ENCODE data around the gene RIPK4.
"Not testable (repeated sequence)": the region's sequence is repeated elsewhere in the genome, so short reads cannot be mapped to it uniquely, and the experiment has no call there.

Gene RIPK4

DNA sequence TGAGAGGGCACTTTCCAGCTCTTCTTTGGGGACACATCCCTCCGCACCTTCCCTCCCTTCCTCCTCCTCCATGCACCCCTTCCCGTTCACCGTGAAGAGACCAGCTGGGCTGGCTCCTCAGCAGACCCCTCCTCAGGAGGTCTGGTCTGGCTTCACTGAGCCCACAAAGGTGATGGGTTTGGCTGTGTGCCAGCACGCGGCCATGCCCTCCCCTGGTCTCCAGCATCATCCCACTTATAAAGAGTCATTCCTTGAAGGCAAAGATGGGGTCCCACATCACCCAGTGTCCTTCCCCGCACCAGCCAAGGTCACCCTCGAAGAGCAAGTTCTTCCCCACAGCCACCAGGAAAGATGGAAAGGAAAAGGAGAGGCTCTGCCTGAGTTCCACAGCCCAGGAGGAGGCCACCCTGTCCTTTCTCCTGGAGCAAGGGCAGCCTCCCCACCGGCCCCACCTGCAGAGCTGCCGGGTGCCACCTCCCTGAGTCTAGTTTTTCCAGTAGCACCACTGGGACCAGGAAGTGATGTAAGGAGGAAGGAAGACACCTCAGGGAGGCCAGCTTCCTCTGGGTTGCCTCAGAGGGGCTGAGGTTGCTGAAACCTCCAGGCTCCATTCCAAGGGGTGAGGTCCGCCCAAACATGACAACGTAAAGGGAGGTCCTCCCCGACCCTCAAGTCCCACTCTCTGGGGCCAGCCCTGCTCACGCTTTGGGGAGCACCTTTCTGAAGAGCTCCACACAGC, 32.7 kb downstream of the RIPK4 start:
- DNase-seq: no peak

DNA sequence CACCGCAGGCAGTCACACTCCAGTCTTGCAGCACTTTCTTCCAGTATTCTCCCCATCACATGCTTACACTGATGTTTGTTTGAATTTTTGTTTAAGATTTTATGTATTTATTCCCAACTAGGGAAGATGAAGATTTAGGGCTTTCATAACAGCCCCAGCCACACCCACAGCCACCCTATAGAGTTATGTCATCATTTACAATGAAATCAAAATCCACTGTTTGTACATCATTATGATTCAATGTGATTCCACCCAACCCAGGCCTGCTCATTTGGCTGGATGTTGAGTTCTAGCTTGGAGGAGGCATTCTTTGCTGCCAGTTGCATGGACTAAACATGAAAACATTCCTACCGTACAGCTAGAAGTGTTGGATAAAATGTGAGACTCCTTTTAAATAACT, 35.8 kb downstream of the RIPK4 start:
- no peak for DNase-seq

DNA sequence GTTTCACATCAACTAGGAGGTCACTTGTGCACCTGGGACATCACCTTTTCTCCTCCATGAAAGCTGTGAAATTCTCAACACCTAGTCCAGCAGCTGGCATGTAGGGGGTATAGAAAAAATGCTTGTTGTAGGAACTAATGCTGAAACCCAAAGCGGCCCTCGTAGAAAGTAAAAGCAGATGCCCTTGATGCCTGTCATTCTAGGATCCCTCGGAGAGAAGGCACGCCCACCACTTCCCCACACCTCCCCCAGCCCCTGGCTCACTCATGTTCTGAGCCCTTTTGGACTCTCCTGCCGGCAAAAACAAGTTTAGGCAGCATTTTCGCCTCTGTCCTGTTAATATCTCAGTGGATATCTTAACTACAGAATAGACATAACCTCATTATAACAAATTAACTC, 36.5 kb downstream of the RIPK4 start:
- no peak for DNase-seq

DNA sequence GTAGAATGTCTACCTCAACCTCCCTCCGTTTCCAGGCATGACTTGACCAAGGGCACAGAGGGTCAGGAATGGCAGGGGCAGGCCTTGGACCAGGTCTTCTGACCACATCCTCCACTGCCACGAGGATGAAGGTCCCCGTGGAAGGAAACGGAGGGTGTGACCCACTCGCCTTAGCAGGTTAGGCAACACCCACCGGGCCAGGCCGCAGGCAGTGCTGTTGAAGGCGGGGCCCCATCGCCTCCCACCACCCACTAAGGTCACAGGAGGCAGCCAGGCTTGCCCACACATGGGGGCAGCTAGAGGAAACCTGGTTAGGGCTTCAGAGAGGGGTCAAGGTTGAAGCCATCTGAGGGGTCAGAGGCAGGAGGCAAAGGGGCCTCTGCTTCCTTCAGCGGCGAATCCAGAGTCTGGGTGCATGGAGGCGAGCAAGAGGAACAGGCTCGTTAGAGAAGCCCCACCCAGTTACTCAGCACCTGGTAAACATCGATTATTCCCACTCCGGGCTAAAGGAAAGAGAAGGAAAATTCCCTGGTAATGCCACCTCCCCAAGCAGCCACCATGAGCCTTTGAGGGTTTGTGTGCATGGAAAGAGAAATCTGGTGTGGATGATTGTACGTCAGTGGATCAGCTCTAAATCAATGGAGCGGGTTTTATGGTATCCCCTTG, 37.0 kb downstream of the RIPK4 start:
- no peak for DNase-seq

DNA sequence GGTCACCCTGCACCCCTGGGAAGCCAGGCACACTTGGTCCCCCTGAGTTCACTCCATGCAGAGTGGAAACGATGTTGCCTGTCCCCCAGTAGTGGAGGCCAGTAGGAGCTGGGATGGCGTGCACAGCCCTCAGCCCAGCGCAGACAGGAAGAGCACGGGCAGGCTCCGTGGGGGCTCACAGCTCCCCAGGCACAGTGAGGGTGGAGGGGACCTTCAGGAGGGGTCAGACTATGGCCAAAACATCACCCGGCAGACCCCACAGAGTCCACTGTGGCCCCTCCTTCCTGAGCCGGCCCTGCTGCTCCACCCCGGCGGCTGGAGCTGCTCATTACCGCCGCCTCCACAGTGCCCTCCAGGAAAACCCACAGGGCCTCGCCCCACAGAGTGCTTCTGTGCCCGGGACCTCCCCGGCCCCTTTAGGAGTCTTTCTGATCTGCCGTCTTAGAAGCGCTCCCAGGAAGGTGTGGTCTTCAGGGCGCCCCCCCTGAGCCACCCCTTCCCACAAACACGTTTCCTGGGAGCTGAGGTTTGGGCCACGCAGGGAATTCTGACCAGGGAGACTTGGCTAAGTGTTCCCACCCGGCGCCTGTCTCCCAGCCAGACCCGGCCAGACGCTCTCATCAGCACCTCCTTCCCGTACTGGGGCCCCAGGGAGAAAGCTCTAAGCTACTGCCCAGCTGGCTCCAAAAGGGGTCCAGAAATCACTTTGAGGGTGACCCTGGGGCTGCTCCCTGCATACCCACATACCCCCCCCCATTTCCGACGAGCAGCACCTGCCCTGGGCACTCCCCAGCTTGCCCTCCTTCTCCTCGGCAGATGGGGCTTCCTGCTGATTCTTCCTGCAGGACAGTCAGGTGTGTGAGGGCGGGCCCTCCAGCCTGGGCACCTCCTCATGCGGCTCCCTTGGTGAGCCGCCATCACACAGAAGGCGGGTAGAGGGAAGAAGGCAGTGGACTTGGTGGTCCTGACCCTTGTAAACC, 38.8 kb downstream of the RIPK4 start:
- no peak for DNase-seq

DNA sequence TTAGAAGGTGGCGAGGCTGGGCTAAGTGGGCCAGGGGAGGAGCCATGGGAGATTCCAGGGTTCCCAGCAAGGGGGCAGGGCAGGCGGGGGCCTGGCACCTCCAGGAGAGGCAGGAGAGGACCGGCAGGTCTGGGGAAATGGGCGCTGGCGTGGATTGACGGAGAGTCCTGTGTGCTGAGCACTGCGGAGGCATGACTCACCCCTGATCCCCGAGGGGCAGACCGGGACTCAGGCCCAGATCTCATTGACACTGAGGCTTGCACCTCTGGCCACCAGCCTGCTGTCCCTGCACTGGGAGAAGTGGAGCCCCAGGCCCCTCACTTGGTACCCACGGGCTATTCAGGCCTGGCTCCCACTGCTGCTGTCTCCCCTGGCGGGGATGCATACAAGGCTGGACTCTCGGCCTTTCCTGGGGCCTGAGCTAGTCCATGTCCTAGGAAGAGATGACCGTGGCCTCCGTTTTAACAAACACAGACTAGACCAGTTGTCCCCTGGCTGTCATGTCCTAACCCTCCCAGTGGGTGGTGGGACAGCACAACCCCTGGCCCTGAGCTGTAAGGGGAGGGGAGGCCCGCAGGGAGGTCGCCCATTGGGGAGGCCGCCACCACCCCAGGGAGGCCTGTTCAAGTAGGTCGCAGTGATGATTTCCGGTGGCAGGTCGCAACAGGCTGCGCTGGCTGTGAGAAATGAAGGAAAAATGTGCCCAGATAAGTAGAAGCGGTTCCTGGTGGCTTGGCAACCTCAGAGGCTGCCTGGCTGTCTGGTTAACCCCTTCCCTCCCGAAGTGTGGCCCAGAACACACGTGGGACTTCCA, 39.7 kb downstream of the RIPK4 start:
- DNase-seq: no peak

DNA sequence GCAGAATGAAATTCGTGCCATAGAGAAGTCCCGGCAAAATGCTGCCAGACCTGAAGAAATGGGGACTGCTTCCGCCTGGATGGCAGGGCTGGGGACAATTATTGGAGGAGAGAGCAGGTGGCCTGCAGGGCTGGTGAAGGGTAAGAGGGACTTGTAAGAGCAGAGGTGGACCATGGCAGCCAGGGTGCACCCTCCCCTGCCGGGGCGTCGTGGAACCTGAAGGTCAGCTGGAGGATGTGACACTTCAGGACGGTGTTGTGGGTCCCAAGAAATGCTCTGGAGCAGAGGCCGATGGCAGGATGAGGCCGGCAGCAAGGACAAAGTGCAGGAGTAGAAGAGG, 40.3 kb downstream of the RIPK4 start:
- no peak for DNase-seq

DNA sequence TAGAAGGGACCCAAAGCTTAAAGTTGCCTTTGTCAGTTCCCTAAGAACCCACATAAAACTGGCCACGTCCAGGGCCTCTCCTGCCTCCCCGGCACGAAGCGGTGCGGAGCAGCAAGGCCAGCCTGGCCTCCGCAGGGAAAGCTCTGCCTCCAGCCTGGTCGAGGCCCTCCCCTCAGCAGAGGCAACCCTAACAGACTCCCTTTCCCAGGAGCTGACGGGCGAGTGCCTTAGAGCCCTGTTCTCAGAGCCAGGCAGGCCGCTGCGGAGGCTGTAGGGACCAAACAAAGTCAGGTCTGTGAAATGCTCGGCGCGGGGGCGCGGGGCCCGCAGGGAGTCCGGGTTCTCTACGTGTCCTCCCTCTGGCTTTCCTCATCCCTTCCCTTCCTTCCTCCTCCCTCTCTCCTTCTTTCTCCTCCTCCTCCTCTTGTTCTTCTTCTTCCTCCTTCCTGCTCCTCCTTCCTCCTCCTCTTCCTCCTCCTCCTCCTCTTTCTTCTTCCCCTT, 40.7 kb downstream of the RIPK4 start:
- DNase-seq: no peak

DNA sequence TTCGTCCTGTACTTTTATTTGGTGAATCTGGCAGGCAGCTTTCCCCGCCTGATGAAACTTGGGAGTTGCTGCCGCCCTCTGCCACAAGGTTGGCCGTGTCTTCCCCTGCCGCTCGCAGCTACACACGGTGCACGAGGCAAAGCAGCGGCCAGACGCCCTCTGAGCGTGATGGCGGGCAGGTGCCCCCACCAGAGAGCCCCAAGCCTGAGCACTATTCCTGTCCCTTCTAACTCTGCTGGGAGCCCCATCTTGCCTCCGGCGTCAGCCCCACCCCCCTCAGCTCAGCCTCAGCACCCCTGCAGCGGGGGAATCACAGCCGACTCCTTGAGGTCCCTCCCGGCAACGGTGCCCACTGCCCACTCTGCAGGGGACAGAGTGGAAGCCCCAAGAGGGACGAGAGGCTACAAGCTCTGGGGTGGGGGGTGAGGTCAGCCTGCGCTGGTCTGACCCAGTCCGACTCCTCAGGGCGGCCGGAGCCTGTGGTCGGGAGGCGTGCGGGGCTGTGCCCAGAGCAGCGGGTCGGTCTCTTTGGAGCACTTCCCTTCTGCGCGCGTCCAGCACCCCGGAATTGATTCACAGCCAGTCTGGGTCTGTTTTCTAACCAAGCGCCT, 41.3 kb downstream of the RIPK4 start:
- no peak for DNase-seq

DNA sequence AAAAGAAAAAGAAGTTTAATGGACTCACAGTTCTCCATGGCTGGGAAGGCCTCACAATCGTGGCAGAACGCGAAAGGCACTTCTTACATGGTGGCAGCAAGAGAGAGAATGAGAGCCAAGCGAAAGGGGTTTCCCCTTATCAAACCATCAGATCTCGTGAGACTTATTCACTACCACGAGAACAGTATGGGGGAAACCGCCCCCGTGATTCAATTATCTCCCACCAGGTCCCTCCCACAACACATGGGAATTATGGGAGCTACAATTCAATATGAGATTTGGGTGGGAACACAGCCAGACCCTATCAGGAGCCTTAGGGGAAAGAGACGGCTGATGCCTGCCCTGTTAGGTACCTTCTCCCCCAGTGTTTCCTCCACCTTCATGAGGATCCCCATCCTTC, 43.0 kb downstream of the RIPK4 start:
- DNase-seq: not testable (repeated sequence)

DNA sequence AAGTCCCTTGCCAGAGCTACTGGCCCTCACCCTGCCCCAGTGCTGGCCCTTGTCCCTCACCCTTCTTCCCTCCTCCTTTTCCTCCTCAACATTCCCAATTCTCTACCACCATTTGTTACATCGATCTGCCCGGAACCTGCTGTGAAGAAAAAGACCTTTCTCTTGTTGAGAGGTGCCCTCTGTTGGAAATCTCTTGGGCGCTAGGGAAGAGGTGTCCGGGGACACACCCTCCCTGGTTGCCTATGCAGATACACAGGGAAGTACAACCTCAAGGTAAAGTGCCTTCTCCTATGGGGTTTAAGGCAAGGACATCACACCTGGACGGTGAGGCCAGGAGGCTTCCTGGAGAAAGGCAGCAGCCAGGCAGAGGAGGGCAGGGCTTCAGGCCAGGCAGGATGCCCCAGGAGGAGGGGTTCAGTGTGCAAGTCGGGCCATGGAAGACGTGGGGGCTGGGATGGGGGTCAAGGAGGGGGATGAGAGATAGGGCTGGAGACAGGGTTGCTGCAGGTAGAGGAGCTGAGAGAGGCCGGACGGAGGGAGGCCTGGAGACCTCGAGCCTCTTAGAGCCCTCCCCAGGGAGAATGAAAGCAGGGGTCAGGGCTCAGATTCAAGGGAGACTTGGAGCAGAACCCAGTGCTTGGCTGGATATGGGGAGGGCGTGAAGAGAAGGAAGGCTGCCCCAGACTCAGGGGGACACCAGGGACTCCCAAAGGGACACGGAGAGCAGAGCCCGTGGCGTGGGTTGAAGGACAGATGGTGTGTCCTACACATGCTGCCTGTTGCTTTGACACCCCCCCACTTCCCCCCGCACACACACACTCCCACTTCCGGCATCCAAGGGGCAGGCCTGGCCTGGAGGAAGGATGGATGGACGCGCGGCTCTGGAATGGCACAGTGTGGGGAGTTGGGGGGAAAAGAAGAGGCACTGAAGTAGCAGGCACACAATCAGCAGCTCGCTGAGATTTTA, 44.5 kb downstream of the RIPK4 start:
- no peak for DNase-seq

DNA sequence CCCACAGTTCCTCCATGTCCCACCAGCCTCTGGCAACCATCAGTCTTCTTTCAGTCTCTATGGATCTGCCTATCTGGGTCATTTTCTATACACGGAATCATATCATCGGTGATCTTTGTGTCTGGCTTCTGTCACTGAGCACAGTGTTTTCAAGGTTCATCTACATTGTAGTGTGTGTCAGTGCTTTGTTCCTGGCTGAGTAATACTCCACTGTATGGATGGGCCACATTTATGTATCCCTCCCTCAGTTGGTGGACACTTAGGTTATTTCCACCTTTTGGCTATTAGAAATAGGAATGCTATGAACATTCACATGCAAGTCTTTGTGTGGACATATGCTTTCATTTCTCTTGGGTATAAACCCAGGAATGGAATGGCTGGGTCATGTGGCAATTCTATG, 46.6 kb downstream of the RIPK4 start:
- DNase-seq: no peak

DNA sequence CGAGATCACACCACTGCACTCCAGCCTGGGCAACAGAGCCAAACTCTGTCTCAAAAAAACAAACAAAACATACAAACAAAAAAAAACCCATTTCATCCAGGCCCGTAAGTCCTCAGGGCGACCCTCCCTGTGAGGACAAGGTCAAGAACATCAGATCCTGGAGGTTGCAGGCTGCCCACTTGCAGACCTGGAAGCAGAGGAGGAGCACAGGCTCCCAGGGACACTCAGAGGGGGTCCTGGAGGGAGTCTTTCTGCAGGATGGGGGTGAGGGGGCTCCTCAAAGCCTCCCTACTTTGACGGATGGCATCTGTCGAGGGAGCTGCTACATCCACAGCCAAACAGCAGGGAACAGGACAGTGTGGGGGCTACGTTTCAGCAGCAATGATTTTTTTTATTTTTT, 47.2 kb downstream of the RIPK4 start:
- DNase-seq: no peak

DNA sequence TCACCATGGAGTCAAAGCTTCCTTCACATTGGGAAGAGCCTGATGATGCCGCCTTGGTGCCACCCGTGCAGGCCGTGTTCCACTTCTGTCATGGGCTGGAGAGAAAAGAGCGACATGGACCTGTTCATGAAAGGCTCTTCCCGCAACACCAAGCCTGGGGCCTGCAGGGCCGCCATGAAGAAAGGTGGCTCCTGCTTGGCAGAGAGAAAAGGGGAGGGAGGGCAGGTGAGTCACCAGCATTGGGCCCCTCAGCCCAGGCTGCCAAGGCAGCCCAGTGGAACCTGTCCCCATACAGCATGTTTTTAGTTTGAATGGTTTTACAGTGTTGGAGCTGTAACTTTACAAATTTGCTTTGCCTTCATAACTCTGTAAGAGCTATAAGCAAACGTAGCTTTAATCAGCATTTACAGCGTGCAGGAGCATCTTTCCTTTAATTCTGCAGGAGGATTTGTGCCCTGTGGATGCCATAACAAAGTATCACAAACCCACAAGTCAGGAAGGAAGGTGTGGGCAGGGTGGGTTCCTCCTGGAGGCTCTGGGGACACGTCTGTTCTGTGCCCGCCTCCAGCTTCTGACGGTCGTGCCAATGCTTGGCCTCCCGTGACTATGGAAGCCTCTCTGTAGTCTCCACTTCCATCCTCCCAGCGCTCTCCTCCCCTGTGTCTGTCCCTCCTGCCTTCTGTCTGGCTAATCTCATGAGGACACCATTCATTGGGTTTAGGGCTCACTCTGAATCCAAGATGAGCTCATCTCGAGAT, 49.1 kb downstream of the RIPK4 start:
- no peak for DNase-seq

DNA sequence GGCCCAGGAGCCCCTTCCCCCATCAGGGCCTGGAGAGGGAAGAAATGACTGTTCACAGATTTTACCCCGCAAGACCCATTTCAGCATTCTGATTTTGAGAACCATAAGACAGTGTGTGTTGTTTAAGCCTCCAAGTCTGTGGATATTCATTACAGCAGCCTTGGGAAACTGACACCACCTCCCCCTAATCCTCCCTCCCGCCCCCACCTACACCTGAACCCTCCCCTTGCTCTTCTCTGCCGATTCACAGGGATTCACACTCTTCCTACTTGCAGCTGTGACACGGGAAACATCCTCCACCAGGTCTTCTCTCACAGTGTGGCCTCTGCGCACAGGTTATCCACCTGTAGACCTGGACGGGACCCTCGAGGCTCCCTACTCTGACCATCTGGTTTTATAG, 50.1 kb downstream of the RIPK4 start:
- no peak for DNase-seq

DNA sequence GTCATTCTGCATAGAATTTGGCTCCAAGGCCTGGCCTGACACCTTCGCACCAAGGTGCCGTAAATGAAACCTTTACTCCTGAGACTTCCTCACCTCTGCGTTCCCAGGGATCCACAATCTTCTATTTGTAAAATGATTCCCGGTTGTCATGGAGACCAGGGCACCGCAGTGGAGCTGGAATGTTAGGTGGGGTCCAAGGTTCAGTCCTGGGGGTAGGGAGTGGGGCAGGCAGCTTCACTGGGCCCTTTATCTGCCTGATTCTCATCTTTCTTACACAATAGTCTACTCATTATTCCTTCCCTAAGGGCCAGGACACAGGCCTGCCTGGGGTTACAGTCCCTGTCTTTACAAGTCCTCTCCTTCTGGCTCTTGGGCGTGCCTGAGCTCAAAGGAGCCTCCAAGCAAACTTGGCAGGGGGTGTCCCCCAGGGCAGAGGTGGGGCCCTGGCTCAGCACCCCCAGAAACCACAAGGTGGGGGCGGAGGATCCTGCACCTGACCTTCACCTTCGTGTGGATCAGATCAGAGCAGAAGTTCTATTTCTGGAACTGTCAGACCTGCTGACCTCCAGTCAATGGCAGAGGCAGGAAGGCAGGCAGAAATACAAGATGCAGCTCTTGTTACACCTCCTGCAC, 51.1 kb downstream of the RIPK4 start:
- DNase-seq: no peak

DNA sequence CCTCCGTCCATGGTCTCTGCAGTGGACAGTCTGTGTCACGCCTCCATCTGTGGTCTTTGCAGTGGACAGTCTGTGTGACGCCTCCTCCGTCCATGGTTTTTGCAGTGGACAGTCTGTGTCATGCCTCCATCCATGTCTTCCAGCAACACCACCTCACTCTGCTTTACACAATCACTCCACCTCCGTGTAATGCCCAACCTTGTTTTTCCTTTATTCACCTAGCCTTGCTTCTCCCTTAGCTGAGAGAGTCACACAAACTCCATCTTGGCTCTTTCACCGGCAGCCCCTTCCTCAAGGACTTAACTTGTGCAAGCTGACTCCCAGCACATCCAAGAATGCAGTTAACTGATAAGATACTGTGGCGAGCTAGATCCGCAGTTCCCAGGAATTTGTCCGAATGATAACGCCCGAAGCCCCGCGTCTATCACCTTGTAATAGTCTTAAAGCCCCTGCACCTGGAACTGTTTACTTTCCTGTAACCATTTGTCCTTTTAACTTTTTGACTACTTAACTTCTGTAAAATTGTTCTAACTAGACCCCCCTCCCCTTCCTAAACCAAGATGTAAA, 52.5 kb downstream of the RIPK4 start:
- DNase-seq: not testable (repeated sequence)

DNA sequence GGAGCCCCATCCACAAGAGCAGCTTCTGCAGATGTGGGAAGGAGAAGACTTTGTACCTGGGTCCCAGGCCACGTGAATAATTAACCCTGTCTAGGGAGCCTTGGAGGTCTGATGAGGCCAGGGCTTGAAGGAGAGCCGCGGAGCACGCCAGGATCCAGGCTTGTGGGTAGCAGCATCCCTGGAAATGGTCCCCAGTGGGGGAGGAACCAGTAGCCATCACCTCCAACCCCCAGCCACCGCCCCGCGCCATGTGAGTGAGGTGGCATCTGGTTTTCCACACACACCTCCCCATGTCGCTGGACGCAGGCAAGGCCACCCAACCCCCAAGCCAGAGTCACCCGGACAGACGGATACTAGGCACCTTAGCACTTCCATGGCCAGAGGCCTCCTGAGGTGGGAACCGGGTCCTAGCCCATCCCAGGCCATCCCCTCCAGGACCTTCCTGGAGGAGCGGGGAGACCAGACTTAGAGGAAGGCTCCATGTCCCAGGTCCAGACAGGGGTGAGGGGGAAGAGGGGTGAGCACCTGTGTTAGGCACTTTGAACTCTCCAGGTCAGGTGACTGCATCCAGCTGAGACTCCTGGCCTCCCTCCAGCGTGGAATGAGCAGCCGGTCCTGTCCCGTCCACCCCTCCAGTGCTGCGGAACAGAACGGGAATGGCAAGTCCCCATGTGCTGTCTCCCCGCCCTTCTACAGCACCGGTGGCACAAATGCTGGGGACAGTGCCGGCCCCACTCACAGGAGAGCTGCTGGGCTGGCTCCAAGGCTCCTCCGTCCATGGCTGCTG, 53.2 kb downstream of the RIPK4 start:
- no peak for DNase-seq
